ENCODE results near the gene ARID3B. TPM values are rescaled to one million over a fixed set of nuclear protein-coding genes. Genes with fewer than 3 reads are reported as not detected.

The ARID3B gene
- total RNA-seq, 1 experiment from 2014 or later, result 36.1 TPM

DNA sequence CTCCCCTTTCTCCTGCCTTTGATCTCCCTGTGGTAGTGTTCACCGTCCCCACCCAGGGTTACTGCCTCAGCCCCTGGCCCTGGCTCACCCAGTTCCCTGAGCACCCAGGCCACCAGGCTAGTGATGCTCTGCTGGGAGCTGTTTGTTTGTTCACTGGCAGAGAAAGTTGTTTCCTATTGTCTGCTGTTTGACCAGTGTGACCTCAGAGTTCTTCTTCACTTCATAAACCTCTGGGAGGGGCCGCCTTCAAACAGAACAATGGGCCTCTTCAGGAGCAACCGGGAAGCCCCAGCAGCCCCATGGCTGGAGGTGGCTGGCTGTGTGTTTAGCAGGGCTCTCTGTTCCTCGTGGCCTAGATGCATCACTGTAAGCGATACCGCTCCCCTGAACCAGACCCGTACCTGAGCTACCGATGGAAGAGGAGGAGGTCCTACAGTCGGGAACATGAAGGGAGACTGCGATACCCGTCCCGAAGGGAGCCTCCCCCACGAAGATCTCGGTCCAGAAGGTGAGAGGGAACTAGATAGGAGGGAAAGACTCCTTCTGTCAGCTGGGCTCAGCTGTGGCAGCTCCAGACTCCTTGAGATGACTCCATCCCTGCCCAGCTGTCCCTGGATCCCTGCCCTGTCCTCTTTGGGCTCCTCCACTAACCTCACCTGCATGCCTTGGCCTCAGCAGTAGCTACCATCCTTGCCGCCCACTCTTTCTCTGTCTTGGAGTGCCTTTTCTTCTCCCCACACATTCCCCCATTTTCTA, 78.0 kb downstream of the ARID3B start:
- no peaks in the 10 kb centered on the region for H3K9me3 Mint-ChIP-seq (ENCODE audit: unreplicated experiment)
- no peaks in the 10 kb centered on the region for H3K9me3 ChIP-seq
- peaks cover 65% of the 10 kb centered on the region for H3K36me3 Mint-ChIP-seq (ENCODE audit: insufficient read depth, unreplicated experiment)
- no peaks in the 10 kb centered on the region for H3K27me3 Mint-ChIP-seq (ENCODE audit: insufficient read depth, unreplicated experiment)
- H3K4me1 ChIP-seq, result peaks cover 9% of the 10 kb centered on the region; the same call in 1 of the 2 replicates
- DNase-seq, result no peak
- POLR2A ChIA-PET, result no interaction called here
- CTCF ChIA-PET, result no interaction called here
- no peaks in the 10 kb centered on the region for H3K27me3 ChIP-seq (replicated peaks; ENCODE audit: control insufficient read depth, insufficient read depth, low read length)
- H3K4me1 Mint-ChIP-seq (ENCODE audit: low read depth, unreplicated experiment), result no peaks in the 10 kb centered on the region
- peaks cover 3% of the 10 kb centered on the region; the same call in 1 of the 2 replicates for H3K36me3 ChIP-seq (ENCODE audit: control insufficient read depth, insufficient read depth, low read length)
- no TSS peak for BruUV-seq (replicated peaks)
- H3K27ac Mint-ChIP-seq (ENCODE audit: unreplicated experiment), result no peak overlapping the region
- H3K4me3 ChIP-seq (ENCODE audit: low read depth, low read length), result no peak overlapping the region
- no peak for TF ChIP-seq CTCF (IDR thresholded peaks at IDR 0.05; ENCODE audit: insufficient read depth in 1 of 2, low read depth in 1 of 2, low read length in 1 of 2, severe bottlenecking in 1 of 2, unreplicated experiment in 1 of 2)
- intact Hi-C loops (cut with micrococcal nuclease; ENCODE audit: unreplicated experiment), result loop anchor here (5.0 kb wide), 1 partner anchor 247 kb away; no protein-coding TSS in a partner anchor
- no peak overlapping the region for H3K4me3 Mint-ChIP-seq (ENCODE audit: unreplicated experiment)

- Mint-ChIP-seq H3K27ac (ENCODE audit: unreplicated experiment) (no peak overlapping the region), H3K36me3 (ENCODE audit: insufficient read depth, unreplicated experiment) (peaks cover 75% of the 10 kb centered on the region), H3K4me1 (ENCODE audit: low read depth, unreplicated experiment) (no peaks in the 10 kb centered on the region), H3K4me3 (ENCODE audit: unreplicated experiment) (no peak overlapping the region), H3K9me3 (ENCODE audit: unreplicated experiment) (no peaks in the 10 kb centered on the region), H3K27me3 (ENCODE audit: insufficient read depth, unreplicated experiment) (no peaks in the 10 kb centered on the region)
- Histone ChIP-seq H3K4me3 (ENCODE audit: low read depth, low read length) (no peak overlapping the region), H3K27me3 (replicated peaks; ENCODE audit: control insufficient read depth, insufficient read depth, low read length) (no peaks in the 10 kb centered on the region), H3K9me3 (no peaks in the 10 kb centered on the region), H3K4me1 (peaks cover 9% of the 10 kb centered on the region; the same call in 1 of the 2 replicates), H3K36me3 (ENCODE audit: control insufficient read depth, insufficient read depth, low read length) (peaks cover 3% of the 10 kb centered on the region; the same call in 1 of the 2 replicates)
- BruUV-seq (replicated peaks), result no TSS peak
- no peak for DNase-seq
- ChIA-PET CTCF (no interaction called here), POLR2A (no interaction called here)
- no peak for TF ChIP-seq CTCF (IDR thresholded peaks at IDR 0.05; ENCODE audit: insufficient read depth in 1 of 2, low read depth in 1 of 2, low read length in 1 of 2, severe bottlenecking in 1 of 2, unreplicated experiment in 1 of 2)
- intact Hi-C loops (cut with micrococcal nuclease; ENCODE audit: unreplicated experiment), result loop anchor here (5.0 kb wide), 1 partner anchor 248 kb away; no protein-coding TSS in a partner anchor
Measured at GRCh38 chr15:74619916-74620635, 79.1 kb downstream of the ARID3B start.

GRCh38 chr15:74620636-74621545, 79.9 kb downstream of the ARID3B start:
- Mint-ChIP-seq H3K4me3 (ENCODE audit: unreplicated experiment) (no peak overlapping the region), H3K4me1 (ENCODE audit: low read depth, unreplicated experiment) (no peaks in the 10 kb centered on the region), H3K9me3 (ENCODE audit: unreplicated experiment) (no peaks in the 10 kb centered on the region), H3K27me3 (ENCODE audit: insufficient read depth, unreplicated experiment) (no peaks in the 10 kb centered on the region), H3K27ac (ENCODE audit: unreplicated experiment) (peak overlapping the region; percentile 63), H3K36me3 (ENCODE audit: insufficient read depth, unreplicated experiment) (peaks cover 78% of the 10 kb centered on the region)
- BruUV-seq (replicated peaks), result no TSS peak
- no peaks in the 10 kb centered on the region for H3K27me3 ChIP-seq (replicated peaks; ENCODE audit: control insufficient read depth, insufficient read depth, low read length)
- H3K9me3 ChIP-seq, result no peaks in the 10 kb centered on the region
- ChIA-PET CTCF (interaction anchor here (0.6 to 0.7 kb wide), 3 partner anchors 11 to 148 kb away, joined by 3 to 5 read pairs (median 4); partner anchors contain the start of gene CYP1A1), POLR2A (no interaction called here)
- peak; percentile 81 to 92 for TF ChIP-seq CTCF (IDR thresholded peaks at IDR 0.05; ENCODE audit: insufficient read depth in 1 of 2, low read depth in 1 of 2, low read length in 1 of 2, severe bottlenecking in 1 of 2, unreplicated experiment in 1 of 2)
- intact Hi-C loops (cut with micrococcal nuclease; ENCODE audit: unreplicated experiment), result no loop called here
- peak; percentile 65 to 69 for DNase-seq
- no peak overlapping the region for H3K4me3 ChIP-seq (ENCODE audit: low read depth, low read length)
- peaks cover 9% of the 10 kb centered on the region; the same call in 1 of the 2 replicates for H3K4me1 ChIP-seq
- peaks cover 3% of the 10 kb centered on the region; the same call in 1 of the 2 replicates for H3K36me3 ChIP-seq (ENCODE audit: control insufficient read depth, insufficient read depth, low read length)

Data from Caco-2 (cell line).